DOHH2 (cell line): ENCODE measurements around the gene GPC4.
"Not testable (repeated sequence)": the region's sequence is repeated elsewhere in the genome, so short reads cannot be mapped to it uniquely, and the experiment has no call there.

ENCODE experiments used
- H3F3A ChIP-seq: fragments of 200-600 bp; sonication (generic), shearing (Covaris generic); 2 replicates; pipeline ENCODE4 v1.6.0; 2016; ENCODE audit warnings: antibody characterized with exemption, mild to moderate bottlenecking; ENCODE audit not compliant: control insufficient read depth, insufficient read depth
- H3K27ac ChIP-seq: fragments of 200-600 bp; sonication (generic); 2 replicates; pipeline ENCODE4 v1.5.1; 2014; ENCODE audit warnings: low read depth, mild to moderate bottlenecking, low read length, moderate library complexity
- H3K27me3 ChIP-seq: fragments of 200-600 bp; sonication (generic); 2 replicates; pipeline ENCODE4 v1.6.1; 2014; ENCODE audit warnings: mild to moderate bottlenecking, low read length, mixed read lengths; ENCODE audit not compliant: control insufficient read depth
- H3K36me3 ChIP-seq: fragments of 200-600 bp; sonication (generic); 2 replicates; pipeline ENCODE4 v1.6.1; 2014; ENCODE audit warnings: mild to moderate bottlenecking, low read length, moderate library complexity, mixed read lengths; ENCODE audit not compliant: control insufficient read depth
- H3K4me1 ChIP-seq: fragments of 200-600 bp; sonication (generic); 2 replicates; pipeline ENCODE4 v1.6.1; 2014; ENCODE audit warnings: mild to moderate bottlenecking, low read length, mixed read lengths; ENCODE audit not compliant: control insufficient read depth
- H3K4me2 ChIP-seq: fragments of 200-600 bp; sonication (generic); 2 replicates; pipeline ENCODE4 v1.6.0; 2014; ENCODE audit warnings: mild to moderate bottlenecking, low read length, moderate library complexity
- H3K4me3 ChIP-seq: fragments of 200-600 bp; sonication (generic); 2 replicates; pipeline ENCODE4 v1.5.1; 2014; ENCODE audit warnings: mild to moderate bottlenecking, low read length, mixed read lengths
- H3K79me2 ChIP-seq: fragments of 200-600 bp; sonication (generic); 2 replicates; pipeline ENCODE4 v1.6.1; 2014; ENCODE audit warnings: mild to moderate bottlenecking, low read length, mixed read lengths; ENCODE audit not compliant: control insufficient read depth
- H3K9me2 ChIP-seq: fragments of 200-600 bp; sonication (generic); replicated peaks from 2 replicates; pipeline ENCODE4 v1.6.1; 2014; ENCODE audit warnings: mild to moderate bottlenecking, low read length, mixed read lengths; ENCODE audit not compliant: control insufficient read depth
- H3K9me3 ChIP-seq: fragments of 200-600 bp; sonication (generic); 2 replicates; pipeline ENCODE4 v1.6.1; 2014; ENCODE audit warnings: antibody characterized with exemption, low read length, mixed read lengths; ENCODE audit not compliant: control insufficient read depth, insufficient read depth
- H4K20me1 ChIP-seq: fragments of 200-600 bp; sonication (generic); 2 replicates; pipeline ENCODE4 v1.6.0; 2014; ENCODE audit warnings: low read depth, mild to moderate bottlenecking, antibody characterized with exemption, low read length, moderate library complexity; ENCODE audit not compliant: control insufficient read depth, insufficient read depth
- EZH2phosphoT487 ChIP-seq: fragments of 200-600 bp; sonication (generic); IDR thresholded peaks from 2 replicates; pipeline ENCODE4 v1.6.1; 2017; ENCODE audit warnings: borderline replicate concordance, mild to moderate bottlenecking, antibody characterized with exemption, low read length, moderate library complexity, mixed read lengths
- TF ChIP-seq, protein P1 (sequence below): fragments of 200-600 bp; sonication (generic); IDR thresholded peaks from one replicate; pipeline ENCODE4 v1.5.1; 2014; ENCODE audit warnings: antibody characterized with exemption, mild to moderate bottlenecking, low read depth, low read length; ENCODE audit not compliant: poor library complexity, severe bottlenecking

GPC4 gene

DNA sequence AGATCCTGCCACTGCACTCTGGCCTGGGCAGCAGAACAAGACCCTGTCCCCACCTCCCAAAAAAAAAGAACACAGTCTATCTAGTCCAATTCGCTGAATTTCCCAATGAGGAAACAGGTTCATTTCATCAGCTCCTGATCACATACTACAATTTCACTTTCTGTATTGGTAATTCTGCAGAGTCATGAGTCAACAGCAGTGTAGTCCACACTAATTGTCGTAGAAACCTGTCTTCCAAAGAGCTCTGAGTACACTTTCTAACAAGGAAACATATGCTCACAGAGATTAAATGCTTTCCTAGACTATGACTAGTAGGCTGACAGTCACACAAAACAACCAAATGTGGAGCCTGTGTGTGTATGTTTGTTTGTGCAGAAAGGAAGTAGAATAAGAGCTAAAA, 91.9 kb downstream of the GPC4 start:
- no peaks in the 10 kb centered on the region for H3K9me3 ChIP-seq
- H3K79me2 ChIP-seq: no peaks in the 10 kb centered on the region
- H4K20me1 ChIP-seq: no peaks in the 10 kb centered on the region
- TF ChIP-seq, protein P1, sequence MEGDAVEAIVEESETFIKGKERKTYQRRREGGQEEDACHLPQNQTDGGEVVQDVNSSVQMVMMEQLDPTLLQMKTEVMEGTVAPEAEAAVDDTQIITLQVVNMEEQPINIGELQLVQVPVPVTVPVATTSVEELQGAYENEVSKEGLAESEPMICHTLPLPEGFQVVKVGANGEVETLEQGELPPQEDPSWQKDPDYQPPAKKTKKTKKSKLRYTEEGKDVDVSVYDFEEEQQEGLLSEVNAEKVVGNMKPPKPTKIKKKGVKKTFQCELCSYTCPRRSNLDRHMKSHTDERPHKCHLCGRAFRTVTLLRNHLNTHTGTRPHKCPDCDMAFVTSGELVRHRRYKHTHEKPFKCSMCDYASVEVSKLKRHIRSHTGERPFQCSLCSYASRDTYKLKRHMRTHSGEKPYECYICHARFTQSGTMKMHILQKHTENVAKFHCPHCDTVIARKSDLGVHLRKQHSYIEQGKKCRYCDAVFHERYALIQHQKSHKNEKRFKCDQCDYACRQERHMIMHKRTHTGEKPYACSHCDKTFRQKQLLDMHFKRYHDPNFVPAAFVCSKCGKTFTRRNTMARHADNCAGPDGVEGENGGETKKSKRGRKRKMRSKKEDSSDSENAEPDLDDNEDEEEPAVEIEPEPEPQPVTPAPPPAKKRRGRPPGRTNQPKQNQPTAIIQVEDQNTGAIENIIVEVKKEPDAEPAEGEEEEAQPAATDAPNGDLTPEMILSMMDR: no peak
- TF ChIP-seq EZH2phosphoT487: no peak
- H3K4me2 ChIP-seq: no peak overlapping the region
- H3F3A ChIP-seq: no peaks in the 10 kb centered on the region
- no peak overlapping the region for H3K4me3 ChIP-seq
- no peak overlapping the region for H3K27ac ChIP-seq
- peaks cover 23% of the 10 kb centered on the region for H3K4me1 ChIP-seq
- no peaks in the 10 kb centered on the region for H3K9me2 ChIP-seq
- H3K27me3 ChIP-seq: no peaks in the 10 kb centered on the region
- no peaks in the 10 kb centered on the region for H3K36me3 ChIP-seq

DNA sequence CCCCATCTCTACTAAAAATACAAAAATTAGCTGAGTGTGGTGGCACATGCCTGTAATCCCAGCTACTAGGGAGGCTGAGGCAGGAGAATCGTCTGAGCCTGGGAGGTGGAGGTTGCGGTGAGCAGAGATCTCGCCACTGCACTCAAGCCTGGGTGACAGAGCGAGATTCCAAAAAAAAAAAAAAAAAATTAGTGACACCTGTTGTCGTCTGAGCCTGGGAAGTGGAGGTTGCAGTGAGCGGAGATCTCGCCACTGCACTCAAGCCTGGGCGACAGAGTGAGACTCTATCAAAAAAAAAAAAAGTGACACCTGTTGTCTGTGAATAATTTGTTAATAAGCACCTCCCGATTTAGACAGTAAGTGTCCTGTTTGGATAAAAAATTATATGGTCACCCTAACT, 93.0 kb downstream of the GPC4 start:
- not testable (repeated sequence) for H3F3A ChIP-seq, H3K27me3 ChIP-seq, H3K27ac ChIP-seq, H3K4me2 ChIP-seq, H3K9me3 ChIP-seq, H3K9me2 ChIP-seq, H3K79me2 ChIP-seq, H4K20me1 ChIP-seq, H3K36me3 ChIP-seq, H3K4me3 ChIP-seq
- peaks cover 23% of the 10 kb centered on the region for H3K4me1 ChIP-seq

DNA sequence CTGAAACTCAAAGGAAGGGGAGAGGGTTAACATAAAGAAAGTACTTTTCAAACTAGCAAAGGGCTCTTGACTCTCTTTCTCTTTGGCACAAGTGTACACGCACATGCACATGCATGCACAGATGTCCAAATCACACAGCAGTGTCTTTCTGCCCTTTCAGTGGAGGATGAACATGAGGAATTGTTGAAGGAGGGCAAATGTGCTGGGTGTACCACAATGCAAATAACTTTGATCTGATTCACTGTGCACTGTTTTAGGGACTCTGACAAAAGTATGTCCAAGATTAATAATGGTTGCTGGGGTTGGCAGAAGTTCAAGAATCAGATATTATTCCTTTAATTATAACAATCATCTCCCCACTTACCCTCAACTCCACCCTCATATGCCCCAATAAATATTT, 93.8 kb downstream of the GPC4 start:
- no peaks in the 10 kb centered on the region for H3K36me3 ChIP-seq
- H3K79me2 ChIP-seq: no peaks in the 10 kb centered on the region
- H3K4me3 ChIP-seq: no peak overlapping the region
- no peak overlapping the region for H3K4me2 ChIP-seq
- peaks cover 23% of the 10 kb centered on the region for H3K4me1 ChIP-seq
- H3K27ac ChIP-seq: no peak overlapping the region
- no peaks in the 10 kb centered on the region for H3F3A ChIP-seq
- H3K27me3 ChIP-seq: no peaks in the 10 kb centered on the region
- no peaks in the 10 kb centered on the region for H4K20me1 ChIP-seq
- TF ChIP-seq, protein P1: no peak
- no peak for TF ChIP-seq EZH2phosphoT487
- H3K9me3 ChIP-seq: no peaks in the 10 kb centered on the region
- H3K9me2 ChIP-seq: no peaks in the 10 kb centered on the region

DNA sequence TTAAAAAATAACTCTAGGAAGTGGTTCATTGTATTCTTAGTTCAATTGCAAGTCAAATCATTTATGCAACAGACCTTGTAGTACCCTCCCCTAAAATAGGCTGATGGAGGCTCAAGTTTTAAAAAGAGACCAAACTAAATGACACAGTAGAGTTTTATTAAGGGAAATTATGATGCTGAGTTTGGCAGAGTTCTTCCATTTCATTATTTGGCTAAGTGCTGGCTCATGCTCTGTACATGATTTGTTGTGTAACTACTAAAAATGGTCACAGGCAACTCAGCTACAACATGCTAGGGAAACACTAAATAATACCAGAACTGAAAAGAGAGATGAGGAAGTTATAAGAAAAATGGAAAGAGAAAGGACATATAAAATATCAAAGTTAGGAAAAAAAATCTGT, 101.0 kb downstream of the GPC4 start:
- Histone ChIP-seq H3K4me2 (no peak overlapping the region), H3K27ac (no peak overlapping the region), H3K36me3 (no peaks in the 10 kb centered on the region), H4K20me1 (no peaks in the 10 kb centered on the region), H3K4me1 (no peaks in the 10 kb centered on the region), H3K9me2 (no peaks in the 10 kb centered on the region), H3K79me2 (no peaks in the 10 kb centered on the region), H3K4me3 (no peak overlapping the region), H3K9me3 (no peaks in the 10 kb centered on the region), H3K27me3 (no peaks in the 10 kb centered on the region), H3F3A (no peaks in the 10 kb centered on the region)
- TF ChIP-seq EZH2phosphoT487: no peak
- TF ChIP-seq, protein P1: no peak
